PC-9 (cell line): ENCODE results near the gene ATG2B.

ENCODE experiments used
- CTCF ChIP-seq: fragments of 200-600 bp; sonication (generic); conservative IDR thresholded peaks from 2 replicates; pipeline ENCODE4 v1.6.1; 2017; ENCODE audit warnings: mixed run types, antibody characterized with exemption, mild to moderate bottlenecking, moderate library complexity
- EZH2 ChIP-seq: fragments of 200-600 bp; sonication (generic); IDR thresholded peaks from 2 replicates; pipeline ENCODE4 v1.8.0; 2017; ENCODE audit warnings: antibody characterized with exemption, low read depth

- TF ChIP-seq CTCF (no peak), EZH2 (no peak)
Observed at GRCh38 chr14:96304956-96305355, 58.2 kb downstream of the ATG2B start.
